Measurements from ENCODE around the gene SP140. TPM values are rescaled to one million over a fixed set of nuclear protein-coding genes. Genes with fewer than 3 reads are reported as not detected.

The SP140 gene
- total and polyA plus RNA-seq, 7 donors: under 0.01 to 19.2 (median 2.1) TPM; not detected in 2

DNA sequence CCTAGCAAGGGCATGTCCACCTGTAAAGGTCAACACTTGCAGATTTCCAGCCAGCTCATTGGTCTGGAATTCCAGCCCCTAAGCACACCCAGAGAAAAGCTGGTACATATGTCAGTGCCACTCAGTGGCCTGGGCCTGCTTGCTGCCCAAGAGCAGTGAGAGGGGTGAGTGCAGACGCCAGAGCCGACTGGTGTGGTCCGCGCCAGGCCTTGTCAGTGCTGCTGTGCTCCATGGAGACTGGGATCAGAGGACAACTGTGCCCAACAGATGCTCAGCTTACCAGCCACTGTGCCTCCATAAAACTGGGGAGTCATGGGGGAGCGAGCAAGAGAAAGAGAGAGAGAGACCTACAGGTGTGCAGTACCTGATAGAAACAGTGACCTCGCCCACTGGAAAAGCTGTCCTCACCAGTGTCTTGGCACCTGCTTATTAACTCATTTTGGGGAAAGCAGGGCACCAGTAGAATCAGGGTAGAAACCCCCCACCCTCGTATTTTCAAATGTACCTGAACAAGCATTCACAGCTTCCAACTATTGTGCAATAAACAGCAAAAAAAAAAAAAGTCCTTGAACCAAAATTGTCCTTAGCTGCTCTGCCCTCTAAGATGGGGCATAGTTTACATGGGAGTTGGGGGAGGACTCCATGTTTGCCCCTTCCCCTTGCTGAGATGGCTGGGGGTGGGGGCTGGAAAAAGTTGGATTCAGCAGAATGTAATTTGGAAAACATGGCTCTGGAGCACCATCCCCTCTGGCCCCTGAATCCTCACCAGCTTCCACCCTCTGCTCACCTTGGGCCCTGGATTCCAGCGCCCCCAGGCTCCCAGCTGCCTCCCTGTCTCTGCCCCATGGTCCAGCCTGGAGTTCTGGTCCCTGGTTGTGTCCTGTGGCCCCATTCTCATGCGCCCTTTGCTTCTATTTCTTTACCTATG is 100.0 kb downstream of the SP140 start:
- no peaks in the 10 kb centered on the region for H3K27me3 ChIP-seq
- no peaks in the 10 kb centered on the region for H3K36me3 ChIP-seq
- no peak overlapping the region for H3K4me3 ChIP-seq
- intact Hi-C loops (cut with DNase I): no loop called here
- H3K4me1 ChIP-seq: peaks cover 0 to 15% (median 2%) of the 10 kb centered on the region in 4 donors
- H3K27ac ChIP-seq: no peak overlapping the region
- 93 to 97% methylated on average over 9 of the region's 9 CpGs for WGBS, 2 donors
- TF ChIP-seq, protein P1, sequence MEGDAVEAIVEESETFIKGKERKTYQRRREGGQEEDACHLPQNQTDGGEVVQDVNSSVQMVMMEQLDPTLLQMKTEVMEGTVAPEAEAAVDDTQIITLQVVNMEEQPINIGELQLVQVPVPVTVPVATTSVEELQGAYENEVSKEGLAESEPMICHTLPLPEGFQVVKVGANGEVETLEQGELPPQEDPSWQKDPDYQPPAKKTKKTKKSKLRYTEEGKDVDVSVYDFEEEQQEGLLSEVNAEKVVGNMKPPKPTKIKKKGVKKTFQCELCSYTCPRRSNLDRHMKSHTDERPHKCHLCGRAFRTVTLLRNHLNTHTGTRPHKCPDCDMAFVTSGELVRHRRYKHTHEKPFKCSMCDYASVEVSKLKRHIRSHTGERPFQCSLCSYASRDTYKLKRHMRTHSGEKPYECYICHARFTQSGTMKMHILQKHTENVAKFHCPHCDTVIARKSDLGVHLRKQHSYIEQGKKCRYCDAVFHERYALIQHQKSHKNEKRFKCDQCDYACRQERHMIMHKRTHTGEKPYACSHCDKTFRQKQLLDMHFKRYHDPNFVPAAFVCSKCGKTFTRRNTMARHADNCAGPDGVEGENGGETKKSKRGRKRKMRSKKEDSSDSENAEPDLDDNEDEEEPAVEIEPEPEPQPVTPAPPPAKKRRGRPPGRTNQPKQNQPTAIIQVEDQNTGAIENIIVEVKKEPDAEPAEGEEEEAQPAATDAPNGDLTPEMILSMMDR (IDR thresholded peaks at IDR 0.05): no peak
- TF ChIP-seq POLR2AphosphoS5 (IDR thresholded peaks at IDR 0.05) (no peak), EP300 (IDR thresholded peaks at IDR 0.05) (no peak), POLR2A (IDR thresholded peaks at IDR 0.05) (no peak)
- DNase-seq: no peak
- H3K9me3 ChIP-seq: peaks cover 0 to 7% (median 0%) of the 10 kb centered on the region in 4 donors

DNA sequence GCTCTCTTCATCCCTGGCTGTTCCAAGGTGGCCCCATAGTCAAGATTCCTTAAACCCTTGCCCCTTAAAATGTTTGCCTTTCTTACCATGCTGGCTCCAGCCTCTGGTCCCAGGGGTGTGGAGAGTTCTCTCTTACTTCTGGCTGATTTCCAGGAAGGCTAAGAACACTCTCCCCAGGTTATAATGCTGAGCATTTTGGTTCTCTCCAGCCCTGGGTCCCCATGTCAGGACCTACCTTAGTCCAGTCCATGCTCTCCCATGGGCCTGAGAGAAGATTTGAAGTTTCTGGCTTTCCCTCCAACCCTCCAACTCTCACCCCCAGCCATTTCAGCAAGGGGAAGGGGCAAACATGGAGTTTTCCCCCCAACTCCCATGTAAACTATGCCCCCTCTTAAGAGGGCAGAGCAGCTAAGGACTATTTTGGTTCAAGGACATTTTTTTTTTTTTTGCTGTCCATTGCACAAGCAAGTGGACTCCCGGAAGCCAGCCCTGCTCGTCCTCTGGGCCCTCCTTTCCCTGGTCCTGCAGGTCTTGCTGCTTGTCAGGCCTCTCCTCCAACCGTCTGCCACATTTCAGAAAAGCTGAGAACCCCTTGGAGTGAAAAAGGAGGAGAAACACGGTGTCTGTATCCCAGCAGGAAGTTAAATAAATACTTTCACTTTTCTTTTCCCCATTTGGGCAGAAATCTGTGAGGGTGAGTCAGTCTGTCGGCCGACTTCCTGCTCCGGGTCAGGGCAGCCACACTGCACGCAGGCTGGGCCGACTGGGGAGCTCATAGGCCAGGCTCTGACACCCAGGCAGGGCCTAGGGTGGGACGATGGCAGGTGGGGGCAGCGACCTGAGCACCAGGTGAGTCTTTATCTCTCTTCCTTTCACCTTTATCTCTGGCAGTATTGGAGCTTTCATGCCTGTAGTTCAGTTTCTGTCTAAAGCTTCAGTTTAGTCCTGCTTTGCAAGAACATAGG is 101.2 kb downstream of the SP140 start, which contains the start of gene SP140L:
Gene SP140L (plus strand): TSS at position 741 of the 965 bp plus-strand sequence. CDS start 77 bp downstream, at position 818.
- intact Hi-C loops (cut with DNase I): no loop called here
- DNase-seq: peak; percentile 85
- H3K9me3 ChIP-seq: peaks cover 0 to 2% (median 0%) of the 10 kb centered on the region in 4 donors

DNA sequence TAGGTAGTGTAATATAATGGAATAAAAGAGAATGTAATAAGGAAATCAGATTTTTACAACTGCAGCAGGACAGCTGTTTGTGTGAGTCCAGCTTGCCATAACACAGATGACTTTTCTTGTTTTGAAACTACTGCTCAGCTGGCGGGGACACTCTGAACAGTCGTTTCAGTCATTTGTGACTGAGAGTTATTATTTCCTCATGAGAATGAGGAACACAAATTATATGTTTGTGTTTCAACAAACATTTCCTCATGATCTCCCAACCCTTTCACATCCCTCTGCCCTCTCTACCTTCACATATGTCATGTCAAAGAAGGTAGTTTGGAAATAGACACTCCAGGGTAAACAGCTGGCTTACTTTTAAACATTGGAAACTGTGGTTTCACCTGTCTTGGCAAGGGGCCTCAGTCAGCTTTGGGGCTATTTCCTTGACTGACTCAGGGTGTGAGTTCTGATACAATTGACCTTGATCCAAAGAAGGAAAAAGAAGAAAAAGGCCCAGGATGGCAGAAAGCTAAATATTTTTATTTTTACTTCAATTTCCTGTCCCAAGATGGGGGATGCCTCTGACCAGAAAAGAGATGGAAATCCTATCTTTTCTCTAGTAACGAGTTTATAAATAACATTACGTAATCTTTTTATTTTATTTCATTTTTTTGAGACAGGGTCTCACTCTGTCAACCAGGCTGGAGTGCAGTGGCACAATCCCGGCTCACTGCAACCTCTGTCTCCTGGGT is 102.0 kb downstream of the SP140 start:
- DNase-seq: no peak
- Histone ChIP-seq H3K4me3 (peak overlapping the region; percentile 33 to 45 (median 40)), H3K27me3 (no peaks in the 10 kb centered on the region), H3K27ac (peak overlapping the region; percentile 30 to 69 (median 60)), H3K36me3 (no peaks in the 10 kb centered on the region), H3K4me1 (peaks cover 0 to 15% (median 2%) of the 10 kb centered on the region in 4 donors), H3K9me3 (peaks cover 0 to 2% (median 0%) of the 10 kb centered on the region in 4 donors)
- TF ChIP-seq, protein P1 (IDR thresholded peaks at IDR 0.05): no peak
- no peak for TF ChIP-seq EP300 (IDR thresholded peaks at IDR 0.05)
- no peak for TF ChIP-seq POLR2A (IDR thresholded peaks at IDR 0.05)
- no peak for TF ChIP-seq POLR2AphosphoS5 (IDR thresholded peaks at IDR 0.05)
- WGBS, 2 donors: 38 to 54% methylated on average over 5 of the region's 5 CpGs
- intact Hi-C loops (cut with DNase I): no loop called here

More for the DNA sequence above, 101.2 kb downstream of the SP140 start, which contains the start of gene SP140L:
- peak within 1 kb of the TSS; percentile 57 to 69 (median 64) for H3K27ac ChIP-seq
- no peaks in the 10 kb centered on the region for H3K36me3 ChIP-seq
- TF ChIP-seq POLR2AphosphoS5 (IDR thresholded peaks at IDR 0.05) (peak; percentile 15 to 54 (median 42)), EP300 (IDR thresholded peaks at IDR 0.05) (no peak), POLR2A (IDR thresholded peaks at IDR 0.05) (no peak)
- H3K27me3 ChIP-seq: no peaks in the 10 kb centered on the region
- peaks cover 0 to 15% (median 2%) of the 10 kb centered on the region in 4 donors for H3K4me1 ChIP-seq
- H3K4me3 ChIP-seq: peak within 1 kb of the TSS; percentile 33 to 45 (median 40)
- WGBS, 2 donors: 3 to 8% methylated on average over 11 of the region's 11 CpGs

DNA sequence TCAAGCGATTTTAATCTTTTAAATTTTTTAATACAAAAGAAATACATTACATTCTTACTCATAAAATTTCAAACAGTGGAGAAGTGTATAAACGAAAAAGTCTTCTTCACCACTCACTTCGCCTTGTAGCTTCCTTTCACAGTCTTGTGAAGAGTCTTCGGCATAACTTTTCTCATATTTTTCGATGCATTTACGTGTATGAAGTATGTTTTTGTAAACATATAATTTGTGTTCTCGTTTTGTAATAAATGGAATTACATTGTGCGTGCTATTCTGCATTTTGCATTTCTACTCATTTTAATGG is 102.6 kb downstream of the SP140 start:
- H3K27ac ChIP-seq: no peak overlapping the region
- H3K4me3 ChIP-seq: peak overlapping the region in 1 of 4 donors; percentile 45
- peaks cover 0 to 2% (median 0%) of the 10 kb centered on the region in 4 donors for H3K36me3 ChIP-seq
- WGBS, 2 donors: 71 to 91% methylated on average over 8 of the region's 8 CpGs
- intact Hi-C loops (cut with DNase I): no loop called here
- DNase-seq: no peak
- H3K9me3 ChIP-seq: peaks cover 0 to 2% (median 0%) of the 10 kb centered on the region in 4 donors
- peaks cover 0 to 15% (median 2%) of the 10 kb centered on the region in 4 donors for H3K4me1 ChIP-seq
- no peaks in the 10 kb centered on the region for H3K27me3 ChIP-seq
- TF ChIP-seq POLR2AphosphoS5 (IDR thresholded peaks at IDR 0.05): no peak
- TF ChIP-seq POLR2A (IDR thresholded peaks at IDR 0.05): no peak
- no peak for TF ChIP-seq EP300 (IDR thresholded peaks at IDR 0.05)
- TF ChIP-seq, protein P1 (IDR thresholded peaks at IDR 0.05): no peak

Data from sigmoid colon (tissue), 7 donors.